Uterus (tissue), 4 donors: Measurements from ENCODE around the gene SLC16A7. TPM values are rescaled to one million over a fixed set of nuclear protein-coding genes. Genes with fewer than 3 reads are reported as not detected.

Experiments used
- DNase-seq, 2 donors: peaks; one replicate each; pipeline ENCODE4 v3.0.0-alpha.2; 2019 to 2020
- H3K27ac ChIP-seq, 2 donors: fragments of 200-600 bp; sonication (generic); 1 replicate in 1 of 2; 2 replicates in 1 of 2; pipeline ENCODE4 v1.5.1; 2016 to 2018
- H3K27me3 ChIP-seq, 2 donors: fragments of 200-600 bp; sonication (generic); one replicate each; pipeline ENCODE4 v1.5.1; 2018 to 2019; ENCODE audit warnings: control low read depth in 1 of 2
- H3K36me3 ChIP-seq, 2 donors: fragments of 200-600 bp; sonication (generic); one replicate each; pipeline ENCODE4 v1.5.1; 2019; ENCODE audit warnings: control low read depth in 1 of 2
- H3K4me1 ChIP-seq, 2 donors: fragments of 200-600 bp; sonication (generic); one replicate each; pipeline ENCODE4 v1.5.1; 2018 to 2019; ENCODE audit warnings: control low read depth in 1 of 2
- H3K4me3 ChIP-seq, 2 donors: fragments of 200-600 bp; sonication (generic); 1 replicate in 1 of 2; 2 replicates in 1 of 2; pipeline ENCODE4 v1.5.1; 2018 to 2019; ENCODE audit warnings: mild to moderate bottlenecking in 1 of 2
- H3K9me3 ChIP-seq, 2 donors: fragments of 200-600 bp; sonication (generic); one replicate each; pipeline ENCODE4 v1.5.1; 2019; ENCODE audit warnings: control low read depth in 1 of 2
- CTCF ChIP-seq, 4 experiments: fragments of 200-600 bp in 2 of 4; fragments of 450-650 bp in 2 of 4; sonication (generic) in 2 of 4; IDR thresholded peaks; one replicate each; pipeline ENCODE4 v1.5.1; 2016 to 2019; ENCODE audit warnings: antibody characterized with exemption in 4 of 4, mild to moderate bottlenecking in 2 of 4, moderate library complexity in 1 of 4
- POLR2A ChIP-seq, 2 donors: fragments of 450-650 bp; IDR thresholded peaks; one replicate each; pipeline ENCODE4 v1.6.1; 2016; ENCODE audit warnings: antibody characterized with exemption in 2 of 2, mild to moderate bottlenecking in 1 of 2, moderate library complexity in 1 of 2
- intact Hi-C: fragments of 100-400 bp; cut with DNase I; formaldehyde crosslinking; loops from one replicate; pipeline ENCODE4 v1.15.1; 2023; ENCODE audit warnings: low total_unique reads
- total RNA-seq, 4 donors: library from RNA; depleted of rRNA in 3 of 4; stranded (reverse); fragments of >200 nt in 3 of 4; gene quantifications; one replicate each; pipeline versions ENCODE4 v1.1.0 to v1.2.4, GENCODE V29; 2014 to 2023
- donor health status: DM: yes; HTN: yes; CAD: no.

SLC16A7 gene
- total RNA-seq, 4 donors from 2014 or later: 12.3 to 32.4 (median 29.6) TPM

- H3K36me3 ChIP-seq: no peaks in the 10 kb centered on the region
- no peaks in the 10 kb centered on the region for H3K9me3 ChIP-seq
- no peak for DNase-seq
- H3K27ac ChIP-seq: no peak overlapping the region
- TF ChIP-seq CTCF (IDR thresholded peaks at IDR 0.05): no peak
- no peak for TF ChIP-seq POLR2A (IDR thresholded peaks at IDR 0.05)
- H3K4me3 ChIP-seq: no peak overlapping the region
- intact Hi-C loops: no loop called here
- no peaks in the 10 kb centered on the region for H3K4me1 ChIP-seq
- H3K27me3 ChIP-seq: no peaks in the 10 kb centered on the region
Observed at GRCh38 chr12:59587710-59588109, 8.1 kb upstream of the SLC16A7 start.

- no peak overlapping the region for H3K4me3 ChIP-seq
- intact Hi-C loops: no loop called here
- H3K27me3 ChIP-seq: no peaks in the 10 kb centered on the region
- H3K36me3 ChIP-seq: no peaks in the 10 kb centered on the region
- no peak overlapping the region for H3K27ac ChIP-seq
- H3K9me3 ChIP-seq: no peaks in the 10 kb centered on the region
- DNase-seq: no peak
- no peak for TF ChIP-seq CTCF (IDR thresholded peaks at IDR 0.05)
- no peak for TF ChIP-seq POLR2A (IDR thresholded peaks at IDR 0.05)
- peaks cover 0 to 7% of the 10 kb centered on the region in 2 donors for H3K4me1 ChIP-seq
Observed at GRCh38 chr12:59593761-59594160, 2.1 kb upstream of the SLC16A7 start.

- intact Hi-C loops: no loop called here
- Histone ChIP-seq H3K4me3 (peak overlapping the region; percentile 51 to 83), H3K36me3 (no peaks in the 10 kb centered on the region), H3K27ac (peak overlapping the region; percentile 96 to 99), H3K9me3 (no peaks in the 10 kb centered on the region), H3K27me3 (no peaks in the 10 kb centered on the region), H3K4me1 (peaks cover 0 to 7% of the 10 kb centered on the region in 2 donors)
- no peak for DNase-seq
- TF ChIP-seq CTCF (IDR thresholded peaks at IDR 0.05): no peak
- no peak for TF ChIP-seq POLR2A (IDR thresholded peaks at IDR 0.05)
Observed at GRCh38 chr12:59594943-59595500, 807 bp upstream of the SLC16A7 start.

GRCh38 chr12:59595565-59595882 lies 305 bp upstream of the SLC16A7 start:
- DNase-seq: no peak
- TF ChIP-seq CTCF (IDR thresholded peaks at IDR 0.05) (no peak), POLR2A (IDR thresholded peaks at IDR 0.05) (no peak)

GRCh38 chr12:59597385-59597781 lies 1.6 kb downstream of the SLC16A7 start:
- intact Hi-C loops: no loop called here
- no peaks in the 10 kb centered on the region for H3K36me3 ChIP-seq
- no peaks in the 10 kb centered on the region for H3K9me3 ChIP-seq
- H3K27me3 ChIP-seq: no peaks in the 10 kb centered on the region
- peak overlapping the region; percentile 96 to 99 for H3K27ac ChIP-seq
- DNase-seq: peak; percentile 62 to 67
- H3K4me1 ChIP-seq: peaks cover 0 to 7% of the 10 kb centered on the region in 2 donors
- TF ChIP-seq CTCF (IDR thresholded peaks at IDR 0.05): no peak
- TF ChIP-seq POLR2A (IDR thresholded peaks at IDR 0.05): peak in 1 of 2 donors; percentile 24
- peak overlapping the region; percentile 51 to 83 for H3K4me3 ChIP-seq

More at GRCh38 chr12:59595565-59595882, 305 bp upstream of the SLC16A7 start:
- H3K9me3 ChIP-seq: no peaks in the 10 kb centered on the region
- no peaks in the 10 kb centered on the region for H3K27me3 ChIP-seq
- H3K4me3 ChIP-seq: peak overlapping the region; percentile 51 to 83
- intact Hi-C loops: no loop called here
- H3K27ac ChIP-seq: peak overlapping the region; percentile 96 to 99
- no peaks in the 10 kb centered on the region for H3K36me3 ChIP-seq
- H3K4me1 ChIP-seq: peaks cover 0 to 7% of the 10 kb centered on the region in 2 donors
